ENCODE measurements around the gene MYCBP.
"Not testable (repeated sequence)": the region's sequence is repeated elsewhere in the genome, so short reads cannot be mapped to it uniquely, and the experiment has no call there.

The MYCBP gene

DNA sequence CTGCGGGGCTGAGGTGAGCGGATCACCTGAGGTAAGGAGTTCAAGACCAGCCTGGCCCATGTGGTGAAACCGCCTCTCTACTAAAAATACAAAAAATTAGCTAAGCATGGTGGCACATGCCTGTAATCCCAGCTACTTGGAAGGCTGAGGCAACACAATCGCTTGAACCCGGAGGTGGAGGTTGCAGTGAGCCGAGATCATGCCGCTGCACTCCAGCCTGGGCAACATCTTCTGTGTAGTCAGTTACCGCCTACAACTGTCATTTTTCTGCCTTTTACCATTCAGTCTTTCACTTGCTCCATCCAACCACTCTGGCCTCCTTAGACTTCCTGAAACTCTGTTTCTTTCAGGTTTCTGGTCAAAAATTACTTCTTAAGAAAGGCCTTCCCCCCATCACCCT, 2.2 kb downstream of the MYCBP start:
- DNase-seq (ENCODE audit: low read depth, low spot score) = no peak
- H3K4me1 ChIP-seq (ENCODE audit: control insufficient read depth, insufficient read depth, low read length) = no peaks in the 10 kb centered on the region
- WGBS (ENCODE audit: insufficient coverage, insufficient read length) = no CpG with 5 or more reads among the region's 8 CpGs
- H3K27me3 ChIP-seq (ENCODE audit: control insufficient read depth, insufficient read depth, low read length) = no peaks in the 10 kb centered on the region
- H3K36me3 ChIP-seq (ENCODE audit: control insufficient read depth, insufficient read depth, low read length) = no peaks in the 10 kb centered on the region
- H3K4me3 ChIP-seq (ENCODE audit: low read length) = no peak overlapping the region
- H3K27ac ChIP-seq (ENCODE audit: low read length) = no peak overlapping the region
- H3K9me3 ChIP-seq (ENCODE audit: control insufficient read depth, insufficient read depth, low read length) = no peaks in the 10 kb centered on the region

DNA sequence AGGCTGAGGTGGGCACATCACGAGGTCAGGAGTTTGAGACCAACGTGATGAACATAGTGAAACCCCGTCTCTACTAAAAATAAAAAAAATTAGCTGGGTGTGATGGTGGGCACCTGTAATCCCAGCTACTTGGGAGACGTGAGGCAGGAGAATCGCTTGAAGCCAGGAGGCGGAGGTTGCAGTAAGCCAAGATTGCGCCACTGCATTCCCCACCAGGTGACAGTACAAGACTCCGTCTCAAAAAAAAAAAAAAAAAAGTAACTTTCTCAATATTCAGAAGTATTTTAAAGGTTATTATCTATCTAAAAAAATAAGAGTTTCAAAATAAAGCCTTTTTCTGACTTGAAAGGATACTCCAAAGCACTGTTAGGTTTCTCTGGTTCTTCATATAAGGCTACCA, 5.9 kb downstream of the MYCBP start:
- whole genome bisulfite sequencing (ENCODE audit: insufficient coverage, insufficient read length) = no CpG with 5 or more reads among the region's 8 CpGs

DNA sequence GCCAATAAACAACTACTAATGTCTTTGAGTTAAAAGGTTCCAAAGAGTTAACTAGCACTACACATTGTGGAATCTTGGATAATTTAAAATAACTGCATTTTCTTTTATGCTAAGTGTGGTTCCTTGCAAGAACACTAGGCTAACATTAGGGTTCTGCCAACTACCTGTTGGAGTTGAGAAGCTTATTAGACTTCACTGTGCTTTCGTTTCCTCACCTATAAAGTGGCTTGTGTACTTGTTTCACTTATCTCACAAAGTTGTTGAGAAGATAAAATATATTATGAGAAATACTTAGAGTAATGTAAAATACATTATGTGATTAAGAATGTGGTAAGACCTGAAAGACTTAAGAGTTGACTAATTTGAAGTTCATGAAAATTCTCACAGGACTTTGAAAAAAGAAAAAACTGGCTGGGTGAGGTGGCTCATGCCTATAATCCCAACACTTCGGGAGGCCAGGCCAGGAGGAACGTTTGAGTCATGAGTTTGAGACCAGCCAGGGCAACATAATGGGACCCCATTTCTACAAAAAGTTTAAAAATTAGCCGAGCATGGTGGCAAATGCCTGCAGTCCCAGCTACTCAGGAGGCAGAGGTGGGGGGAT, 7.9 kb downstream of the MYCBP start:
- no peaks in the 10 kb centered on the region for H3K27me3 ChIP-seq (ENCODE audit: control insufficient read depth, insufficient read depth, low read length)
- no peaks in the 10 kb centered on the region for H3K9me3 ChIP-seq (ENCODE audit: control insufficient read depth, insufficient read depth, low read length)
- H3K36me3 ChIP-seq (ENCODE audit: control insufficient read depth, insufficient read depth, low read length) = peaks cover 3% of the 10 kb centered on the region; the same call in 1 of the 2 replicates
- no peak overlapping the region for H3K4me3 ChIP-seq (ENCODE audit: low read length)
- DNase-seq (ENCODE audit: low read depth, low spot score) = no peak
- no peaks in the 10 kb centered on the region for H3K4me1 ChIP-seq (ENCODE audit: control insufficient read depth, insufficient read depth, low read length)
- no CpG with 5 or more reads among the region's 4 CpGs for WGBS (ENCODE audit: insufficient coverage, insufficient read length)
- H3K27ac ChIP-seq (ENCODE audit: low read length) = no peak overlapping the region

More for the DNA sequence above, 5.9 kb downstream of the MYCBP start:
- Histone ChIP-seq H3K27ac (ENCODE audit: low read length) (no peak overlapping the region), H3K36me3 (ENCODE audit: control insufficient read depth, insufficient read depth, low read length) (peaks cover 3% of the 10 kb centered on the region; the same call in 1 of the 2 replicates), H3K27me3 (ENCODE audit: control insufficient read depth, insufficient read depth, low read length) (no peaks in the 10 kb centered on the region), H3K4me3 (ENCODE audit: low read length) (no peak overlapping the region), H3K4me1 (ENCODE audit: control insufficient read depth, insufficient read depth, low read length) (no peaks in the 10 kb centered on the region), H3K9me3 (ENCODE audit: control insufficient read depth, insufficient read depth, low read length) (no peaks in the 10 kb centered on the region)
- DNase-seq (ENCODE audit: low read depth, low spot score) = no peak

DNA sequence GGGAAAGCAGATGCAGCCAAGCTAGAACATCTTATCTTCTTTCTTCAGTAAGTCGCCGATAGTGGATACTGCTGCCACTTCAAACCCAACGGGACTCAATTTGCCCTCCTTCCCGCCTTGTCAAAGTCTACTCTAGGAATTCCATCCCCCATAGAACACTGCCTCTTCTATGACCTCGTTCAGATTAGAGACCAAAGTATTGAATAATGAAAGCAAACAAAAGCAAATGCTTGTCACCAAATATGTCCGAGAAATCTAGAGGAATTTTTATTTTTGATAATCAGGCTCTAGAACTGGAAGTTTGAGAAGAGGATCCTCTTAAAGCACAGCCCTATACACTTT, 12.7 kb downstream of the MYCBP start:
- Histone ChIP-seq H3K9me3 (ENCODE audit: control insufficient read depth, insufficient read depth, low read length) (no peaks in the 10 kb centered on the region), H3K4me1 (ENCODE audit: control insufficient read depth, insufficient read depth, low read length) (no peaks in the 10 kb centered on the region), H3K27me3 (ENCODE audit: control insufficient read depth, insufficient read depth, low read length) (no peaks in the 10 kb centered on the region), H3K27ac (ENCODE audit: low read length) (no peak overlapping the region), H3K36me3 (ENCODE audit: control insufficient read depth, insufficient read depth, low read length) (peaks cover 6% of the 10 kb centered on the region; the same call in 1 of the 2 replicates), H3K4me3 (ENCODE audit: low read length) (peak overlapping the region; percentile 77; the same call in 1 of the 2 replicates)
- no CpG with 5 or more reads among the region's 6 CpGs for WGBS (ENCODE audit: insufficient coverage, insufficient read length)
- no peak for DNase-seq (ENCODE audit: low read depth, low spot score)

DNA sequence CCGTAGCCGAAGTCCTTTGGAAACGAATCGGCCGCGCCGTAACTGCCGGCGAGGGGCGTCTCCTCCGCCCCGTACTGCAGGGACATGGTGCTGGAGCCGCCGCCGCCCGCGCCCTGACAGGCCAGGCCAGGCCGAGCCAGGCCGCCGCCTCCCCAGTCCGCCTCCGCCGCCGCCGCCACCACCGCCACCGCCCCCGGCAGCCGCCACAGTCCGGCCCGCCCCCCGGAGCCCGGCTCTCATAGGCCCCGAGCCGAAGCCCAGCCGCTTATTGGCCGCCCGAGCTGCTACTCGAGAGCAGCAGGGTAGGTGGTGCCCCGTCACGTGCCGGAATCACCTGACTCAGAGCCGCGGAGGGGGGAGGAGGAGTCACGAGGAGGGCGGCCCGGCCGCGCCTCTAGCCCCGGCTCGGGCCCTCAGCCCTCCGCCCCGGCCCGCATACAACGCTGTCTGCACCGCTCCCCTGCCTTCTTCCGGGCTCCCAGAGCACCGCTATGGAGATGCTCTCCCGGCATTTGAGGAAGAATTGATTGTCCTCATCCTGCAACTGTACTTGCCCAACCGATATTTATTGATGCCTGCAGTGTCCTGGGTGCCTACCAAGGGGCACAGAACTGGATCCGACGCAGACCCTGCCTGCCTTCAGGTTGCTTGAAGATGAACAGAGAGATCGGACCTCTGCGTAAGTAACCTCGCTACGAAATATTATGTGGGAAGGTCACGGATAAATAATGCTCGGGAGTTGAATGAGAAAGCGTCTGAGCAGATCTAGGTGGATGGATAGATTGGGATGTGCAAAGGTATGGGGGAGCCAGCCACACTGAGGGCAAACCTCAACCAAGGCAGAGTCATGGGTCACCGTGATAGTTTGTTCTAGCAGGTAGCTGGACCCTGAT, 13.3 kb downstream of the MYCBP start, which contains the start of gene RRAGC:
TSS of gene RRAGC (minus strand) at position 212 of the 893 bp plus-strand sequence. CDS start at position 86, 126 bp downstream.
- Histone ChIP-seq H3K36me3 (ENCODE audit: control insufficient read depth, insufficient read depth, low read length) (peaks cover 6% of the 10 kb centered on the region; the same call in 1 of the 2 replicates), H3K4me1 (ENCODE audit: control insufficient read depth, insufficient read depth, low read length) (no peaks in the 10 kb centered on the region), H3K9me3 (ENCODE audit: control insufficient read depth, insufficient read depth, low read length) (no peaks in the 10 kb centered on the region), H3K27me3 (ENCODE audit: control insufficient read depth, insufficient read depth, low read length) (no peaks in the 10 kb centered on the region), H3K4me3 (ENCODE audit: low read length) (peak within 1 kb of the TSS; percentile 77), H3K27ac (ENCODE audit: low read length) (no peak within 1 kb of the TSS)
- no CpG with 5 or more reads among the region's 70 CpGs for WGBS (ENCODE audit: insufficient coverage, insufficient read length)
- DNase-seq (ENCODE audit: low read depth, low spot score) = peak; percentile 88

DNA sequence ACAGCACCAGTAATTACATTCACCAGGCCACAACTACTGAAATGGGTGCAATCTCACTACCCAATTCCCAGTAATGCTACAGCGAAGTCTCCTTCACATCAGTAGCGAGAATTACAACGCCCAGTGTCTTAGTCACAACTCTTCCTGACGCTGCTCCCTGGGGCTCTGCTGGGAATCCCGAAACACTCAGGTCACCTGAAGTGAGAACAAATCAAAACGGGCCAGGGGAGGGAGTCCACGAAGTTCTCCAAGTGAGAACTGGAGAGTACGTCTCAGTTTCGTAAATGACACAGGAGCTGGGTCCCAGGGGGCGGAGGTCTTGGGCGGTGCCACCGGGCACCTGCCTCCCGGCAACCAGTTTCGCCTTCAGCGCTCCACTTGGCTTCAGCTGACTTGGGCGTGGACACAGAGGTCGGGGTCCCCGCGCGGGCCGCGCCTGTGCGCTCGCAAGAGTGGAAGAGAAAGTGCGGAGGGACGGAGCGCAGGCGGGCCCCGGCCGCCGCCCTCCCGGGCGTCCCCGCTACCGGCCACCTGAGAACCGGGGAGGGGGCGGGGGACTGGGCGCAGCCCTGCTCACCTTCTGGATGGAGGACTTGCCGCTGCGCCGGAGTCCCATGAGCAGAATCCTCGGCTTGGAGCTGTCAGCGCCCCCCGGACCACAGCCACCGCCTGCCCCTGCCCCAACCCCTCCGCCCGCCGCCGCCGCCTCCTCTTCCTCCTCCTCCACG, 14.2 kb downstream of the MYCBP start:
- no CpG with 5 or more reads among the region's 51 CpGs for WGBS (ENCODE audit: insufficient coverage, insufficient read length)
- DNase-seq (ENCODE audit: low read depth, low spot score) = no peak

GRCh38 chr1:38852780-38853179, 20.4 kb downstream of the MYCBP start:
- no peak overlapping the region for H3K27ac ChIP-seq (ENCODE audit: low read length)
- no peak overlapping the region for H3K4me3 ChIP-seq (ENCODE audit: low read length)
- no peaks in the 10 kb centered on the region for H3K4me1 ChIP-seq (ENCODE audit: control insufficient read depth, insufficient read depth, low read length)
- DNase-seq (ENCODE audit: low read depth, low spot score) = no peak
- no peaks in the 10 kb centered on the region; the same call in 1 of the 2 replicates for H3K27me3 ChIP-seq (ENCODE audit: control insufficient read depth, insufficient read depth, low read length)
- peaks cover 3% of the 10 kb centered on the region; the same call in 1 of the 2 replicates for H3K36me3 ChIP-seq (ENCODE audit: control insufficient read depth, insufficient read depth, low read length)
- no peaks in the 10 kb centered on the region for H3K9me3 ChIP-seq (ENCODE audit: control insufficient read depth, insufficient read depth, low read length)
- no CpG with 5 or more reads among the region's 4 CpGs for WGBS (ENCODE audit: insufficient coverage, insufficient read length)

More for the DNA sequence above, 14.2 kb downstream of the MYCBP start:
- Histone ChIP-seq H3K4me1 (ENCODE audit: control insufficient read depth, insufficient read depth, low read length) (no peaks in the 10 kb centered on the region), H3K4me3 (ENCODE audit: low read length) (peak overlapping the region; percentile 77), H3K27me3 (ENCODE audit: control insufficient read depth, insufficient read depth, low read length) (no peaks in the 10 kb centered on the region), H3K9me3 (ENCODE audit: control insufficient read depth, insufficient read depth, low read length) (no peaks in the 10 kb centered on the region), H3K27ac (ENCODE audit: low read length) (no peak overlapping the region), H3K36me3 (ENCODE audit: control insufficient read depth, insufficient read depth, low read length) (peaks cover 5% of the 10 kb centered on the region; the same call in 1 of the 2 replicates)

GRCh38 chr1:38848071-38848470, 25.1 kb downstream of the MYCBP start:
- no peak overlapping the region for H3K27ac ChIP-seq (ENCODE audit: low read length)
- H3K4me3 ChIP-seq (ENCODE audit: low read length) = no peak overlapping the region
- no CpG with 5 or more reads among the region's 1 CpG for WGBS (ENCODE audit: insufficient coverage, insufficient read length)
- no peaks in the 10 kb centered on the region for H3K9me3 ChIP-seq (ENCODE audit: control insufficient read depth, insufficient read depth, low read length)
- no peaks in the 10 kb centered on the region for H3K4me1 ChIP-seq (ENCODE audit: control insufficient read depth, insufficient read depth, low read length)
- DNase-seq (ENCODE audit: low read depth, low spot score) = no peak
- no peaks in the 10 kb centered on the region; the same call in 1 of the 2 replicates for H3K27me3 ChIP-seq (ENCODE audit: control insufficient read depth, insufficient read depth, low read length)
- H3K36me3 ChIP-seq (ENCODE audit: control insufficient read depth, insufficient read depth, low read length) = no peaks in the 10 kb centered on the region

- WGBS (ENCODE audit: insufficient coverage, insufficient read length) = no CpG with 5 or more reads among the region's 3 CpGs
- Histone ChIP-seq H3K27me3 (ENCODE audit: control insufficient read depth, insufficient read depth, low read length) (no peaks in the 10 kb centered on the region; the same call in 1 of the 2 replicates), H3K36me3 (ENCODE audit: control insufficient read depth, insufficient read depth, low read length) (no peaks in the 10 kb centered on the region), H3K27ac (ENCODE audit: low read length) (no peak overlapping the region), H3K4me3 (ENCODE audit: low read length) (no peak overlapping the region), H3K9me3 (ENCODE audit: control insufficient read depth, insufficient read depth, low read length) (no peaks in the 10 kb centered on the region), H3K4me1 (ENCODE audit: control insufficient read depth, insufficient read depth, low read length) (no peaks in the 10 kb centered on the region)
- DNase-seq (ENCODE audit: low read depth, low spot score) = no peak
Observed at GRCh38 chr1:38846210-38846609, 26.9 kb downstream of the MYCBP start.

GRCh38 chr1:38845088-38845487, 28.1 kb downstream of the MYCBP start:
- not testable (repeated sequence) for H3K27ac ChIP-seq (ENCODE audit: low read length); DNase-seq (ENCODE audit: low read depth, low spot score); H3K4me3 ChIP-seq (ENCODE audit: low read length); H3K4me1 ChIP-seq (ENCODE audit: control insufficient read depth, insufficient read depth, low read length); H3K27me3 ChIP-seq (ENCODE audit: control insufficient read depth, insufficient read depth, low read length); H3K36me3 ChIP-seq (ENCODE audit: control insufficient read depth, insufficient read depth, low read length); H3K9me3 ChIP-seq (ENCODE audit: control insufficient read depth, insufficient read depth, low read length)
- no CpG with 5 or more reads among the region's 3 CpGs for WGBS (ENCODE audit: insufficient coverage, insufficient read length)
